Mucosa of gallbladder (tissue), 1 donor: ENCODE data around the gene KCNH5. TPM values are rescaled to one million over a fixed set of nuclear protein-coding genes. Genes with fewer than 3 reads are reported as not detected.
A peak's percentile ranks its signal among the peaks of the same experiment; 100 is the strongest.

ENCODE experiments used
- DNase-seq: peaks from one replicate; pipeline ENCODE4 v3.0.0-alpha.2; 2020; ENCODE audit warnings: low spot score
- total RNA-seq: library from RNA; stranded (reverse); gene quantifications from one replicate; pipeline ENCODE4 v1.2.1, GENCODE V29; 2021
- donor health status: DM: no; HTN: no; CAD: no.

Gene KCNH5
- total RNA-seq, 1 donor from 2014 or later = 0.03 TPM

- no peak for DNase-seq
Observed at GRCh38 chr14:62739647-62740046, 305.6 kb downstream of the KCNH5 start.

- no peak for DNase-seq
Observed at GRCh38 chr14:62736048-62737043, 308.9 kb downstream of the KCNH5 start.

GRCh38 chr14:62734831-62735230, 310.4 kb downstream of the KCNH5 start:
- DNase-seq = no peak

GRCh38 chr14:62722406-62722805, 322.9 kb downstream of the KCNH5 start:
- DNase-seq = no peak

GRCh38 chr14:62718629-62719028, 326.6 kb downstream of the KCNH5 start:
- no peak for DNase-seq

GRCh38 chr14:62711351-62712023, 333.8 kb downstream of the KCNH5 start:
- DNase-seq = no peak

GRCh38 chr14:62710811-62711210, 334.4 kb downstream of the KCNH5 start:
- no peak for DNase-seq

- DNase-seq = no peak
Observed at GRCh38 chr14:62709773-62710172, 335.5 kb downstream of the KCNH5 start.

- no peak for DNase-seq
Observed at GRCh38 chr14:62706217-62706616, 339.0 kb downstream of the KCNH5 start.

GRCh38 chr14:62697461-62697860, 347.8 kb downstream of the KCNH5 start:
- no peak for DNase-seq

GRCh38 chr14:62696929-62697328, 348.3 kb downstream of the KCNH5 start:
- no peak for DNase-seq

GRCh38 chr14:62696331-62696924, 348.8 kb downstream of the KCNH5 start:
- no peak for DNase-seq

- DNase-seq = no peak
Observed at GRCh38 chr14:62694075-62694474, 351.2 kb downstream of the KCNH5 start.

GRCh38 chr14:62692490-62693106, 352.7 kb downstream of the KCNH5 start:
- no peak for DNase-seq

GRCh38 chr14:62691647-62692489, 353.4 kb downstream of the KCNH5 start:
- peak; percentile 68 for DNase-seq

- no peak for DNase-seq
Observed at GRCh38 chr14:62689733-62690132, 355.5 kb downstream of the KCNH5 start.

GRCh38 chr14:62687818-62688217, 357.4 kb downstream of the KCNH5 start:
- DNase-seq = no peak

GRCh38 chr14:62684376-62684775, 360.9 kb downstream of the KCNH5 start:
- DNase-seq = no peak

GRCh38 chr14:62682208-62682607, 363.1 kb downstream of the KCNH5 start:
- DNase-seq = no peak

- no peak for DNase-seq
Observed at GRCh38 chr14:62674563-62675237, 370.6 kb downstream of the KCNH5 start.
